Measurements from ENCODE around the gene CCSER1.
"Not testable (repeated sequence)": the region's sequence is repeated elsewhere in the genome, so short reads cannot be mapped to it uniquely, and the experiment has no call there.

DNA sequence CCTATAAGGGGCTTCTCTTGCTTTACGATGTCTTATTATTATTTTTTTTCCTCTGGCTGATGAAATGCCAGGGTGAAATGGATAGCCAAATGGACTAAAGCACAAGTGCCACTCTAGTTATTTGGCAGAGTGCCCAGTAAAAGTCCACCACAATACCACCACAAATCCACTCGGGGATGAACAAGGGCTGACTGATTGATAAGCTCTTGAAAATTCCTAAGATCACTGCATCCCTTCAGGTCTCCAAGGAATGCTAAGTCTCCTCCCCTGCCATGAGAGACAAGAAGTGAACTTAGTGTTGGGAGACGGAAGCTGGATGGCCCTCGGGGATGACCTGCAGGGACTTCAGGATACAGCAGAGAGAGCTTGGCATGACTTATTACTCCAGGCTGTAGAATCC, 1229.3 kb downstream of the CCSER1 start:
- TF ChIP-seq, protein P1, sequence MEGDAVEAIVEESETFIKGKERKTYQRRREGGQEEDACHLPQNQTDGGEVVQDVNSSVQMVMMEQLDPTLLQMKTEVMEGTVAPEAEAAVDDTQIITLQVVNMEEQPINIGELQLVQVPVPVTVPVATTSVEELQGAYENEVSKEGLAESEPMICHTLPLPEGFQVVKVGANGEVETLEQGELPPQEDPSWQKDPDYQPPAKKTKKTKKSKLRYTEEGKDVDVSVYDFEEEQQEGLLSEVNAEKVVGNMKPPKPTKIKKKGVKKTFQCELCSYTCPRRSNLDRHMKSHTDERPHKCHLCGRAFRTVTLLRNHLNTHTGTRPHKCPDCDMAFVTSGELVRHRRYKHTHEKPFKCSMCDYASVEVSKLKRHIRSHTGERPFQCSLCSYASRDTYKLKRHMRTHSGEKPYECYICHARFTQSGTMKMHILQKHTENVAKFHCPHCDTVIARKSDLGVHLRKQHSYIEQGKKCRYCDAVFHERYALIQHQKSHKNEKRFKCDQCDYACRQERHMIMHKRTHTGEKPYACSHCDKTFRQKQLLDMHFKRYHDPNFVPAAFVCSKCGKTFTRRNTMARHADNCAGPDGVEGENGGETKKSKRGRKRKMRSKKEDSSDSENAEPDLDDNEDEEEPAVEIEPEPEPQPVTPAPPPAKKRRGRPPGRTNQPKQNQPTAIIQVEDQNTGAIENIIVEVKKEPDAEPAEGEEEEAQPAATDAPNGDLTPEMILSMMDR (IDR thresholded peaks at IDR 0.05; ENCODE audit: poor library complexity, severe bottlenecking) = not testable (repeated sequence)
- TF ChIP-seq EP300 (conservative IDR thresholded peaks at IDR 0.05; ENCODE audit: poor library complexity, severe bottlenecking); TAF1 (IDR thresholded peaks at IDR 0.05; ENCODE audit: low read depth); EZH2 (IDR thresholded peaks at IDR 0.05; ENCODE audit: borderline replicate concordance, insufficient read depth, low read length, poor library complexity, severe bottlenecking); POLR2AphosphoS5 (IDR thresholded peaks at IDR 0.05); SMC3 (conservative IDR thresholded peaks at IDR 0.05; ENCODE audit: poor library complexity); RAD21 (conservative IDR thresholded peaks at IDR 0.05): not testable (repeated sequence)
- TF ChIP-seq, protein P2, sequence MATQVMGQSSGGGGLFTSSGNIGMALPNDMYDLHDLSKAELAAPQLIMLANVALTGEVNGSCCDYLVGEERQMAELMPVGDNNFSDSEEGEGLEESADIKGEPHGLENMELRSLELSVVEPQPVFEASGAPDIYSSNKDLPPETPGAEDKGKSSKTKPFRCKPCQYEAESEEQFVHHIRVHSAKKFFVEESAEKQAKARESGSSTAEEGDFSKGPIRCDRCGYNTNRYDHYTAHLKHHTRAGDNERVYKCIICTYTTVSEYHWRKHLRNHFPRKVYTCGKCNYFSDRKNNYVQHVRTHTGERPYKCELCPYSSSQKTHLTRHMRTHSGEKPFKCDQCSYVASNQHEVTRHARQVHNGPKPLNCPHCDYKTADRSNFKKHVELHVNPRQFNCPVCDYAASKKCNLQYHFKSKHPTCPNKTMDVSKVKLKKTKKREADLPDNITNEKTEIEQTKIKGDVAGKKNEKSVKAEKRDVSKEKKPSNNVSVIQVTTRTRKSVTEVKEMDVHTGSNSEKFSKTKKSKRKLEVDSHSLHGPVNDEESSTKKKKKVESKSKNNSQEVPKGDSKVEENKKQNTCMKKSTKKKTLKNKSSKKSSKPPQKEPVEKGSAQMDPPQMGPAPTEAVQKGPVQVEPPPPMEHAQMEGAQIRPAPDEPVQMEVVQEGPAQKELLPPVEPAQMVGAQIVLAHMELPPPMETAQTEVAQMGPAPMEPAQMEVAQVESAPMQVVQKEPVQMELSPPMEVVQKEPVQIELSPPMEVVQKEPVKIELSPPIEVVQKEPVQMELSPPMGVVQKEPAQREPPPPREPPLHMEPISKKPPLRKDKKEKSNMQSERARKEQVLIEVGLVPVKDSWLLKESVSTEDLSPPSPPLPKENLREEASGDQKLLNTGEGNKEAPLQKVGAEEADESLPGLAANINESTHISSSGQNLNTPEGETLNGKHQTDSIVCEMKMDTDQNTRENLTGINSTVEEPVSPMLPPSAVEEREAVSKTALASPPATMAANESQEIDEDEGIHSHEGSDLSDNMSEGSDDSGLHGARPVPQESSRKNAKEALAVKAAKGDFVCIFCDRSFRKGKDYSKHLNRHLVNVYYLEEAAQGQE (IDR thresholded peaks at IDR 0.05; ENCODE audit: borderline replicate concordance) = not testable (repeated sequence)

All from neural cell (in vitro differentiated cells).